Upper lobe of right lung (tissue), 1 donor: ENCODE measurements around the gene PNKD. TPM values are rescaled to one million over a fixed set of nuclear protein-coding genes. Genes with fewer than 3 reads are reported as not detected.

Experiments
- ATAC-seq: fragments of 200-7000 bp; cut with Tn5 transposase; one replicate; pipeline ENCODE4 v1.9.1; 2020; ENCODE audit warnings: mild to moderate bottlenecking, moderate library complexity
- DNase-seq: peaks from one replicate; pipeline ENCODE4 v3.0.0-alpha.2; 2020
- H3K27ac ChIP-seq: fragments of 200-600 bp; one replicate; pipeline ENCODE4 v1.8.0; 2022
- H3K27me3 ChIP-seq: fragments of 200-600 bp; one replicate; pipeline ENCODE4 v1.8.0; 2022; ENCODE audit warnings: mild to moderate bottlenecking
- H3K36me3 ChIP-seq: fragments of 200-600 bp; one replicate; pipeline ENCODE4 v1.8.0; 2022
- H3K4me1 ChIP-seq: fragments of 200-600 bp; one replicate; pipeline ENCODE4 v1.8.0; 2022
- H3K4me3 ChIP-seq: fragments of 200-600 bp; one replicate; pipeline ENCODE4 v1.8.0; 2022; ENCODE audit warnings: mild to moderate bottlenecking
- H3K9me3 ChIP-seq: fragments of 200-600 bp; one replicate; pipeline ENCODE4 v1.8.0; 2022
- CTCF ChIP-seq: fragments of 200-600 bp; IDR thresholded peaks from one replicate; pipeline ENCODE4 v1.8.0; 2022; ENCODE audit warnings: antibody characterized with exemption
- intact Hi-C: fragments of 100-400 bp; cut with DNase I; formaldehyde crosslinking; loops from one replicate; pipeline ENCODE4 v1.11.0; 2022
- total RNA-seq: library from RNA; stranded (reverse); fragmentation: NEBNext Ultra II Directional; extraction: Animal tissue kit (Norgen Biotek cat#: 25700); gene quantifications from one replicate; pipeline ENCODE4 v1.2.1, GENCODE V29; 2021
- donor health status: DM: no; HTN: yes; CAD: no; lungs with severe emphysema.

The PNKD gene
- total RNA-seq, 1 donor from 2014 or later, result 65.4 TPM

- ATAC-seq, result no peak
- Histone ChIP-seq H3K4me1 (peaks cover 29% of the 10 kb centered on the region), H3K36me3 (no peaks in the 10 kb centered on the region), H3K4me3 (no peak overlapping the region), H3K27me3 (no peaks in the 10 kb centered on the region), H3K27ac (no peak overlapping the region), H3K9me3 (no peaks in the 10 kb centered on the region)
- no peak for TF ChIP-seq CTCF
- intact Hi-C loops, result no loop called here
- no peak for DNase-seq
Observed at GRCh38 chr2:218332288-218332687, 62.0 kb downstream of the PNKD start.

DNA sequence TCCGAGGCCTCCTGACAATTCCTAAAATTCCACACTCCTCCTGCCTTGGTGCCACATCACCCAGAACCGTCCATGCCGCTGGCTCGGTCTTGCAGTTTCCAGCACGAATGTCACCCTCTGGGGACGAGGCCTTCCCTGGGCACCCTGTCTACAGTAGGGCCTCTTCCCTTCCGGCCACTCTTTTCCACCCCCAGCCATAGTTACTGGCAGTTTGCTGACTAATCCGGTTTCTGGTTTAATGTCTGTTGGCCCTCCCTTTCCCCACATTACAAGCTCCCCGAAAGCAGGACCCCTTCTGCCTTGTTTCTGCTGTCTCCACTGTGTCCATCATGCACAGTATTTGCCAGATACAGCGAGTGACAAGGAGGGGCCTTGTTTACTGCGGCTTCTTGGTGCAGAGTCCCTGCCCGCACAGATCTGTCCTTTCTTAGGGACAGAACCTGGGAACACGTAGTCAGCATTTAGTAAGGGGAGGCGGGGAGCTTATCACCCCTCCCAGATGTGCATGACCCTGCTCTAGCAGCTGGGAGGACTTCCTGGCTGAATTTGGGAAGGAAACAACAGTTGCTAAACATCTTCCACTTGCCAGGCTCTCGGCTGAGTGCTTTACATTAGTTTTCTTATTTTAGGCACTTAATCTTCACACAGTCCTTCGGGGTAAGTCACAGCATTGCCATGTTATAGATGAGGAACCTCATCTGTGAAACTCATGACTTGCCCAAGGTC lies 62.8 kb downstream of the PNKD start:
- DNase-seq (no peak), ATAC-seq (peak; percentile 43)
- Histone ChIP-seq H3K36me3 (no peaks in the 10 kb centered on the region), H3K27me3 (no peaks in the 10 kb centered on the region), H3K27ac (peak overlapping the region; percentile 36), H3K4me1 (peaks cover 22% of the 10 kb centered on the region), H3K4me3 (no peak overlapping the region), H3K9me3 (no peaks in the 10 kb centered on the region)
- no peak for TF ChIP-seq CTCF
- intact Hi-C loops, result no loop called here

- Histone ChIP-seq H3K27me3 (no peaks in the 10 kb centered on the region), H3K4me1 (peaks cover 15% of the 10 kb centered on the region), H3K36me3 (no peaks in the 10 kb centered on the region), H3K27ac (no peak overlapping the region), H3K4me3 (no peak overlapping the region), H3K9me3 (no peaks in the 10 kb centered on the region)
- ATAC-seq, result no peak
- DNase-seq, result no peak
- intact Hi-C loops, result no loop called here
- no peak for TF ChIP-seq CTCF
Observed at GRCh38 chr2:218334531-218334930, 64.2 kb downstream of the PNKD start.

DNA sequence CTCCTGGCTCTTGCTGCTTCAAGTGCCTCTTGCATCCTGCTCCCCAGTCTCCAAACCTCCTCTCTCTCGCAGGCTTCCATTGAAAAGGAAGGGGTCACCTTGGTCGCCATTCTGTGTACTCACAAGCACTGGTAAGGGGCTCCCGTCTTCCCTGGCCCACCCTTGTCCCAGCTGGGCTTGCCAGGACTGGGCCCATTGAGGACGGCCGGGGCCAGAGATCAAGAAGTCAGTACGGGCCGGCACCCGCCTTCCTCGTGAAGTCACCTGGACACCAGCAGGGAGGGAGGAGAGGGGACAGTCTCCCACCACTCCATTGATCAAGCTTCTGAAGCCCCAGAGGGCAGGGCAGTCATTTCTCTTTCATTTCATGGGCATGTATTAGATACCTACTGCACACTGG lies 70.3 kb downstream of the PNKD start:
- peaks cover 7% of the 10 kb centered on the region for H3K36me3 ChIP-seq
- TF ChIP-seq CTCF, result no peak
- no peaks in the 10 kb centered on the region for H3K4me1 ChIP-seq
- DNase-seq, result no peak
- H3K9me3 ChIP-seq, result no peaks in the 10 kb centered on the region
- H3K4me3 ChIP-seq, result no peak overlapping the region
- H3K27me3 ChIP-seq, result no peaks in the 10 kb centered on the region
- no peak for ATAC-seq
- no peak overlapping the region for H3K27ac ChIP-seq
- intact Hi-C loops, result no loop called here

DNA sequence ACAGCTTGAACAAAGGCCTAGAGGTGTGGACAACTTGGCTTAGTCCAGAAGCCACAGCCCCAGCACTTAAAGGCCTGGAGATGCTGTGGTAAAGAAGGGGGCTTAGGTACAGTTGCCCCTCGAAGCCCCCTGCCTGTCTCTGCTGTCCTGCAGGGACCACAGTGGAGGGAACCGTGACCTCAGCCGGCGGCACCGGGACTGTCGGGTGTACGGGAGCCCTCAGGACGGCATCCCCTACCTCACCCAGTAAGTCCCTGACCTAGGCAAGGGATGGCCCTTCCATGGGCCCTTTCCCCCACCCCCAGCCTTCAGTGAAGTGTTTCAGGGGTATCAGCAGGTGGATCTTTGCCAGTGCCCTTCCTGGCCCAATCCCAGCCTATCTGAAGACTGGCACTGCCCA lies 71.1 kb downstream of the PNKD start:
- Histone ChIP-seq H3K27me3 (no peaks in the 10 kb centered on the region), H3K4me3 (no peak overlapping the region), H3K36me3 (peaks cover 7% of the 10 kb centered on the region), H3K4me1 (no peaks in the 10 kb centered on the region), H3K9me3 (no peaks in the 10 kb centered on the region), H3K27ac (no peak overlapping the region)
- DNase-seq (no peak), ATAC-seq (no peak)
- TF ChIP-seq CTCF, result no peak
- intact Hi-C loops, result no loop called here

DNA sequence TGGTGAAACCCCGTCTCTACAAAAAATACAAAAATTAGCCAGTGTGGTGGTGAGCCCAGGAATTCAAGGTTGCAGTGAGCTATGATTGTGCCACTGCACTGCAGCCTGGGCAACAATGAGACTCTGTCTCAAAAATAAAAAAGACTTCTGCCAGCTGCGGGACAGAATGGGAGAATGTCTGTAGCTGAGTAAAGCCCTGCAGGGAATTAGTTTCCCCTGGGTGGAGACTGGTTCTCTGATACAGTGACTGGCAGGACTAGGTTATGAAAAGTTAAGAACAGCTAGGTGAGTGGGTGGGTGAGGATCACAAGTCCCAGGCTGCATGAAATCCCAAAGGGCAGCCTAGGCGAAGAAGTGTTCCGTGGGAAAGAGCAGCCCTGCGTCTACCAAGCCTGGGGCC lies 72.5 kb downstream of the PNKD start:
- peaks cover 7% of the 10 kb centered on the region for H3K36me3 ChIP-seq
- H3K9me3 ChIP-seq, result no peaks in the 10 kb centered on the region
- no peaks in the 10 kb centered on the region for H3K27me3 ChIP-seq
- H3K4me1 ChIP-seq, result no peaks in the 10 kb centered on the region
- H3K4me3 ChIP-seq, result no peak overlapping the region
- no peak for TF ChIP-seq CTCF
- H3K27ac ChIP-seq, result no peak overlapping the region
- intact Hi-C loops, result no loop called here
- ATAC-seq (no peak), DNase-seq (no peak)
